Measurements from ENCODE around the gene IFI27L1. TPM values are rescaled to one million over a fixed set of nuclear protein-coding genes. Genes with fewer than 3 reads are reported as not detected.

IFI27L1 gene
- total RNA-seq, 6 donors from 2014 or later: 8.0 to 19.8 (median 15.2) TPM

DNA sequence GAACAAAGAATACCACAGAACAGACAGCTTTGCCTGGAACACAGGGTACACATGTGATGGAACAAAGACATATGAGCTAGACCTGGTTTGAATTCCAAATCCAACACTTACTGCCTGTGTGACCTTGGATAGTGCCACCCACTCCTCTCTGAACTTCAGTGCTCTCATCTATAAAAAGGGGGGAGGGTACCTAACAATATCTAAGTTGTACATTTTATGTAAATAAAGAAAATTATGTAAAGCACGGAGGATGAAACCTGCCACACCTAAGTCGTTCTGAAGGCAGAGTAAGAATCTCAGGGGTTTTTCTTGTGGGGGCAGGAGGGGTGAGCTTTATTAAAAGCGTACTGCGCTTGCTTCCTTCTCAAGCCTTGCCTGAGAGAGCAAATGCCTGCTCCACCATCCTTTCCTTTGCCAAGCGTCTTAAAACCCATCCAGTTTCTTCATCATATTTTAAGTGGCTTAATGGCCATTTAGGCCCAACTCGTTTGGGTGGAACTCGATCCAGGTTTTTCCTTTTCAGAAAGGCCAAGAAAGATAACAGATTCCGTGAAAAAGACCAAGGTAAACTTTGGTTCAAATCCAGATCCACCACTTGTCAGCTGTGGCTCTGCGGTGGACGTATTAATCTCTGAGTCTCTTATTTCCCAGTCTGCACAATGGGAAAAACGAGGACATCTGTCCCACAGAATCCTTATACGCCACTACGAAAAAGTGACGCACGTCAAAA, 1.1 kb upstream of the IFI27L1 start:
- H3K9me3 ChIP-seq: peaks cover 0 to 1% (median 0%) of the 10 kb centered on the region in 4 donors
- H3K4me1 ChIP-seq: peaks cover 32 to 52% (median 40%) of the 10 kb centered on the region in 4 donors
- 1 to 4% methylated on average over 15 of the region's 15 CpGs for WGBS, 2 donors
- TF ChIP-seq EP300 (IDR thresholded peaks at IDR 0.05) (no peak), POLR2AphosphoS5 (IDR thresholded peaks at IDR 0.05) (no peak), POLR2A (IDR thresholded peaks at IDR 0.05) (no peak)
- TF ChIP-seq, protein P1, sequence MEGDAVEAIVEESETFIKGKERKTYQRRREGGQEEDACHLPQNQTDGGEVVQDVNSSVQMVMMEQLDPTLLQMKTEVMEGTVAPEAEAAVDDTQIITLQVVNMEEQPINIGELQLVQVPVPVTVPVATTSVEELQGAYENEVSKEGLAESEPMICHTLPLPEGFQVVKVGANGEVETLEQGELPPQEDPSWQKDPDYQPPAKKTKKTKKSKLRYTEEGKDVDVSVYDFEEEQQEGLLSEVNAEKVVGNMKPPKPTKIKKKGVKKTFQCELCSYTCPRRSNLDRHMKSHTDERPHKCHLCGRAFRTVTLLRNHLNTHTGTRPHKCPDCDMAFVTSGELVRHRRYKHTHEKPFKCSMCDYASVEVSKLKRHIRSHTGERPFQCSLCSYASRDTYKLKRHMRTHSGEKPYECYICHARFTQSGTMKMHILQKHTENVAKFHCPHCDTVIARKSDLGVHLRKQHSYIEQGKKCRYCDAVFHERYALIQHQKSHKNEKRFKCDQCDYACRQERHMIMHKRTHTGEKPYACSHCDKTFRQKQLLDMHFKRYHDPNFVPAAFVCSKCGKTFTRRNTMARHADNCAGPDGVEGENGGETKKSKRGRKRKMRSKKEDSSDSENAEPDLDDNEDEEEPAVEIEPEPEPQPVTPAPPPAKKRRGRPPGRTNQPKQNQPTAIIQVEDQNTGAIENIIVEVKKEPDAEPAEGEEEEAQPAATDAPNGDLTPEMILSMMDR (IDR thresholded peaks at IDR 0.05): no peak
- no peaks in the 10 kb centered on the region for H3K27me3 ChIP-seq
- ATAC-seq (ENCODE audit: low FRiP score in 2 of 2): no peak
- DNase-seq: no peak
- H3K36me3 ChIP-seq: peaks cover 0 to 22% (median 7%) of the 10 kb centered on the region in 4 donors
- H3K4me3 ChIP-seq: peak overlapping the region; percentile 76 to 96 (median 82)
- peak overlapping the region; percentile 89 to 96 (median 92) for H3K27ac ChIP-seq

DNA sequence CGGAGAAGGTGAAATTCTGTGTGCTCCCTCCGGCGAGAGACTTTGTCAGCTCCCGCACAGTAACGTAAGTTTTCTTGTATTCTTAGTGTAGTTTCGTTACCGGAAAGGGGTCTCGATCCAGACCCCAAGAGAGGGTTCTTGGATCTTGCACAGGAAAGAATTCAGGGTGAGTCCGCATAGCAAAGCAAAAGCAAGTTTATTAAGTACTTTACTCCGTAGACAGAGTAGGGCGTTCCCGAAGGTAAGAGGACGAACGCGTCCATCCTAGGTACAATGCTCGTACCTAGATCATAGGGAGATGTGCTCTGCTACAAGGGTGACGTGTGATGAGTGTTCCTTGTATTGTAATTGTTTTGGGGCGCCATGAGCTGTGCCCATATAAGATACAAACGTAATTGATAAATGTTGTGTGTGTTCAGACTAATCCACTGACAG, 293 bp downstream of the IFI27L1 start:
- H3K27me3 ChIP-seq: no peaks in the 10 kb centered on the region
- peaks cover 32 to 44% (median 37%) of the 10 kb centered on the region in 4 donors for H3K4me1 ChIP-seq
- H3K36me3 ChIP-seq: peaks cover 0 to 22% (median 7%) of the 10 kb centered on the region in 4 donors
- H3K27ac ChIP-seq: peak overlapping the region; percentile 89 to 96 (median 92)
- peak overlapping the region; percentile 26 to 96 (median 80) for H3K4me3 ChIP-seq
- TF ChIP-seq EP300 (IDR thresholded peaks at IDR 0.05) (no peak), POLR2A (IDR thresholded peaks at IDR 0.05) (no peak), POLR2AphosphoS5 (IDR thresholded peaks at IDR 0.05) (no peak)
- TF ChIP-seq, protein P1 (IDR thresholded peaks at IDR 0.05): no peak
- H3K9me3 ChIP-seq: no peaks in the 10 kb centered on the region
- ATAC-seq (ENCODE audit: low FRiP score in 2 of 2) (peak; percentile 14 to 47), DNase-seq (no peak)
- WGBS, 2 donors: 0 to 1% methylated on average over 17 to 19 of the region's 19 CpGs

DNA sequence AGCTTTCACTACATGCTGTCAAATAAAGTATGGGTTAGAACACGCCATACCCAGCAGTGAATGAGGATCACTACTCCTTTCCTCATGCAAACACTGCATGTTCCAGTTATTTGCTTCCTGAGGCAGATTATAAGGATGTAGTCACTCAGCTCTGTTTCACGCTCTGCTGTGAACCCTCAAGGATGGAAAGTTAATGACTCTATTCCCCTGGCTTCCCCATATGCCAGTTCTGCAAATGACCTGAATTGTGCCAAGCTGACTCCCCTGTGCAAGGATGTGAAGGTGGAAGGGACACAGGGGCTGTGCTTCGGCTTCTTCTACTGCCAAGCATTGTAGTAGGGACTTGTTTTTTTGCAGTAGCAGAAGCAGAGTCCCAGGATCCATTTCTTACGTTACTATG, 6.8 kb downstream of the IFI27L1 start:
- H3K27ac ChIP-seq: no peak overlapping the region
- H3K9me3 ChIP-seq: no peaks in the 10 kb centered on the region
- ATAC-seq (ENCODE audit: low FRiP score in 2 of 2) (no peak), DNase-seq (no peak)
- H3K4me1 ChIP-seq: no peaks in the 10 kb centered on the region
- no peaks in the 10 kb centered on the region for H3K36me3 ChIP-seq
- WGBS, 2 donors: 74 to 91% methylated on average over 4 of the region's 4 CpGs
- H3K27me3 ChIP-seq: no peaks in the 10 kb centered on the region
- TF ChIP-seq EP300 (IDR thresholded peaks at IDR 0.05): no peak
- no peak for TF ChIP-seq POLR2AphosphoS5 (IDR thresholded peaks at IDR 0.05)
- no peak overlapping the region for H3K4me3 ChIP-seq

DNA sequence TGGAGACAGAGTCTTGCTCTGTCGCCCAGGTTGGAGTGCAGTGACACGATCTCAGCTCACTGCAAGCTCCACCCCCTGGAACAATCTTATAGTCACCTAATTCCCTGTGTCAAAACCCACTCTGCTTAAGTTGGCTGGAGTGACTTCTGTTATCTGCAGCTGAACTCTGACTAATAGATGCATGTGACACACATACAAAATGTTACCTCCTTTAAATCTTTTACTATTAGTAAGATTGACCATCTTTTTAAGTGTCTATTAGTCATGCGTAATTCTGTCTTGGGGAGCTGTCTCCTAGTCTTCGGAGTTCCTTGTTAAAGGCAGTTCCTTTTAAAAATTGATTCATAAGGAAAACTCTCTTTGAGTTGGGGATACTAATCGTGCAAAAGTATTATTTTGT, 7.4 kb downstream of the IFI27L1 start:
- Histone ChIP-seq H3K9me3 (no peaks in the 10 kb centered on the region), H3K27me3 (no peaks in the 10 kb centered on the region), H3K36me3 (no peaks in the 10 kb centered on the region), H3K4me3 (no peak overlapping the region), H3K4me1 (no peaks in the 10 kb centered on the region), H3K27ac (no peak overlapping the region)
- WGBS, 2 donors: 94 to 96% methylated on average over 5 of the region's 5 CpGs
- ATAC-seq (ENCODE audit: low FRiP score in 2 of 2): no peak
- DNase-seq: no peak
- TF ChIP-seq POLR2AphosphoS5 (IDR thresholded peaks at IDR 0.05) (no peak), EP300 (IDR thresholded peaks at IDR 0.05) (no peak), POLR2A (IDR thresholded peaks at IDR 0.05) (no peak)
- TF ChIP-seq, protein P1 (IDR thresholded peaks at IDR 0.05): no peak

DNA sequence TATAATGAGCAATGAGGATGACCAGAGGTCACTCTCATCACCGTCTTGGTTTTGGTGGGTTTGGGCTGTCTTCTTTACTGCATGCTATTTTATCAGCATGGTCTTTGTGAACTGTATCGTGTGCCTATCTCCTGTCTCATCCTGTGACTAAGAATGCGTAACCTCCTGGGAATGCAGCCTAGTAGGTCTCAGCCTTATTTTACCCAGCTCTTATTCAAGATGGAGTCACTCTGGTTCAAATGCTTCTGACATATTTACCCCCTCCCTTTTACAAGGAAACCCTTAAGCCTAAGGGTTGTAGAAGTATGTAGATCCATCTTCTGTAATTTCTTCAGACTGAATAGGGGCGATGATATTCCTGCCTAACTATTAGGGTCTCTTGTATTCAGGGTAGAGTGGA, 8.4 kb downstream of the IFI27L1 start:
- DNase-seq: no peak
- H3K4me1 ChIP-seq: no peaks in the 10 kb centered on the region
- no peak for ATAC-seq (ENCODE audit: low FRiP score in 2 of 2)
- TF ChIP-seq POLR2A (IDR thresholded peaks at IDR 0.05): no peak
- TF ChIP-seq, protein P1 (IDR thresholded peaks at IDR 0.05): no peak
- no peak for TF ChIP-seq EP300 (IDR thresholded peaks at IDR 0.05)
- TF ChIP-seq POLR2AphosphoS5 (IDR thresholded peaks at IDR 0.05): no peak
- 95 to 98% methylated on average over 4 of the region's 4 CpGs for WGBS, 2 donors
- no peak overlapping the region for H3K4me3 ChIP-seq
- no peaks in the 10 kb centered on the region for H3K36me3 ChIP-seq
- H3K27me3 ChIP-seq: no peaks in the 10 kb centered on the region
- H3K27ac ChIP-seq: no peak overlapping the region
- H3K9me3 ChIP-seq: no peaks in the 10 kb centered on the region

All from upper lobe of left lung (tissue), 6 donors.